Caco-2 (cell line): ENCODE data around the gene SYMPK. TPM values are rescaled to one million over a fixed set of nuclear protein-coding genes. Genes with fewer than 3 reads are reported as not detected.

ENCODE experiments used
- BruUV-seq: library from RNA; stranded (reverse); fragments of 400-500 nt; replicated peaks from 2 replicates; lab custom pipeline; 2021; lab: Mats Ljungman, UMichigan
- CTCF ChIA-PET: fragments of 300-600 bp; sonication (Branson Sonifier 250); formaldehyde crosslinking; loops from one replicate; lab custom pipeline; 2022; ENCODE audit warnings: antibody characterized with exemption; lab: Charles Lee
- POLR2A ChIA-PET: fragments of 300-600 bp; sonication (Branson Sonifier 250); formaldehyde crosslinking; loops from one replicate; lab custom pipeline; 2022; ENCODE audit warnings: antibody characterized with exemption; lab: Charles Lee
- DNase-seq, 2 experiments: peaks; one replicate each; pipeline versions ENCODE4 v3.0.0 to v3.0.0-alpha.2; 2020 to 2022
- H3K27me3 ChIP-seq: replicated peaks from 2 replicates; pipeline ENCODE4 v1.6.0; 2011; ENCODE audit warnings: low read length; ENCODE audit not compliant: control insufficient read depth, insufficient read depth
- H3K36me3 ChIP-seq: 2 replicates; pipeline ENCODE4 v1.5.1; 2011; ENCODE audit warnings: low read length; ENCODE audit not compliant: control insufficient read depth, insufficient read depth
- H3K4me1 ChIP-seq: fragments of 250-450 bp; sonication (Bioruptor Pico); 2 replicates; pipeline ENCODE4 v1.5.1; 2020; ENCODE audit warnings: mild to moderate bottlenecking
- H3K4me3 ChIP-seq: 2 replicates; pipeline ENCODE4 v1.5.1; 2011; ENCODE audit warnings: low read depth, mild to moderate bottlenecking, control low read depth, low read length
- H3K9me3 ChIP-seq: fragments of 250-450 bp; sonication (Bioruptor Pico); 2 replicates; pipeline ENCODE4 v1.5.1; 2020; ENCODE audit warnings: mild to moderate bottlenecking, moderate library complexity
- H3K27ac Mint-ChIP-seq: one replicate; pipeline ENCODE4 v1.8.0; 2022; ENCODE audit warnings: mixed read lengths; ENCODE audit not compliant: unreplicated experiment
- H3K27me3 Mint-ChIP-seq: one replicate; pipeline ENCODE4 v1.8.0; 2022; ENCODE audit warnings: mixed read lengths; ENCODE audit not compliant: insufficient read depth, unreplicated experiment
- H3K36me3 Mint-ChIP-seq: one replicate; pipeline ENCODE4 v1.8.0; 2022; ENCODE audit warnings: mild to moderate bottlenecking, mixed read lengths; ENCODE audit not compliant: insufficient read depth, unreplicated experiment
- H3K4me1 Mint-ChIP-seq: one replicate; pipeline ENCODE4 v1.8.0; 2022; ENCODE audit warnings: low read depth, mixed read lengths; ENCODE audit not compliant: unreplicated experiment
- H3K4me3 Mint-ChIP-seq: one replicate; pipeline ENCODE4 v1.8.0; 2022; ENCODE audit warnings: mild to moderate bottlenecking, moderate library complexity, mixed read lengths; ENCODE audit not compliant: unreplicated experiment
- H3K9me3 Mint-ChIP-seq: one replicate; pipeline ENCODE4 v1.8.0; 2022; ENCODE audit warnings: mixed read lengths; ENCODE audit not compliant: unreplicated experiment
- CTCF ChIP-seq, 2 experiments: fragments of 200-600 bp in 1 of 2; IDR thresholded peaks; 1 replicate in 1 of 2; 2 replicates in 1 of 2; pipeline versions ENCODE4 v1.5.1 to v1.8.0; 2011 to 2022; ENCODE audit warnings: antibody characterized with exemption in 1 of 2, control low read depth in 1 of 2, inconsistent platforms in 1 of 2, low read depth in 1 of 2, low read length in 1 of 2, mild to moderate bottlenecking in 1 of 2, moderate library complexity in 1 of 2; ENCODE audit not compliant: insufficient read depth in 1 of 2, severe bottlenecking in 1 of 2, unreplicated experiment in 1 of 2
- intact Hi-C: fragments of 100-400 bp; cut with micrococcal nuclease; formaldehyde crosslinking; loops from one replicate; pipeline ENCODE4 v1.10.0; 2022; ENCODE audit not compliant: unreplicated experiment
- total RNA-seq: library from RNA; stranded (reverse); gene quantifications from 2 replicates; pipeline ENCODE4 v1.2.3, GENCODE V29; 2022

Gene SYMPK
- total RNA-seq, 1 experiment from 2014 or later, result 81.8 TPM

GRCh38 chr19:45770192-45771101 is 92.5 kb downstream of the SYMPK start:
- H3K4me3 Mint-ChIP-seq, result peak overlapping the region; percentile 97
- no peaks in the 10 kb centered on the region for H3K27me3 ChIP-seq
- TF ChIP-seq CTCF (IDR thresholded peaks at IDR 0.05; ENCODE audit: insufficient read depth in 1 of 2, low read depth in 1 of 2, low read length in 1 of 2, severe bottlenecking in 1 of 2, unreplicated experiment in 1 of 2), result peak; percentile 95 to 98

GRCh38 chr19:45769821-45770191 is 93.1 kb downstream of the SYMPK start:
- TSS peak; percentile 37 for BruUV-seq
- Histone ChIP-seq H3K36me3 (no peaks in the 10 kb centered on the region), H3K4me1 (peaks cover 6% of the 10 kb centered on the region), H3K4me3 (peak overlapping the region; percentile 76), H3K9me3 (no peaks in the 10 kb centered on the region), H3K27me3 (no peaks in the 10 kb centered on the region)
- no peak for TF ChIP-seq CTCF (IDR thresholded peaks at IDR 0.05; ENCODE audit: insufficient read depth in 1 of 2, low read depth in 1 of 2, low read length in 1 of 2, severe bottlenecking in 1 of 2, unreplicated experiment in 1 of 2)
- POLR2A ChIA-PET, result interaction anchor here (0.5 to 3.7 kb wide), 17 partner anchors 9 to 302 kb away, joined by 3 to 64 read pairs (median 6); partner anchors contain the start of genes DMPK, DMWD, FBXO46 and FOSB
- DNase-seq, result no peak
- CTCF ChIA-PET, result interaction anchor here (0.6 to 3.6 kb wide), 30 partner anchors 10 to 832 kb away, joined by 3 to 82 read pairs (median 6); partner anchors contain the start of genes CALM3, DMPK, DMWD and FBXO46
- peak overlapping the region; percentile 97 for H3K4me3 Mint-ChIP-seq
- intact Hi-C loops, result loop anchor here (1.0 to 5.0 kb wide), 7 partner anchors 9 to 112 kb away; partner anchors contain the start of gene FBXO46
- no peaks in the 10 kb centered on the region for H3K27me3 Mint-ChIP-seq
- H3K9me3 Mint-ChIP-seq, result no peaks in the 10 kb centered on the region
- H3K4me1 Mint-ChIP-seq, result peaks cover 12% of the 10 kb centered on the region
- peak overlapping the region; percentile 96 for H3K27ac Mint-ChIP-seq
- peaks cover 65% of the 10 kb centered on the region for H3K36me3 Mint-ChIP-seq

More at GRCh38 chr19:45770192-45771101, 92.5 kb downstream of the SYMPK start:
- Histone ChIP-seq H3K36me3 (no peaks in the 10 kb centered on the region), H3K9me3 (no peaks in the 10 kb centered on the region), H3K4me3 (peak overlapping the region; percentile 76), H3K4me1 (peaks cover 6% of the 10 kb centered on the region)
- DNase-seq, result peak; percentile 99
- Mint-ChIP-seq H3K27ac (peak overlapping the region; percentile 96), H3K4me1 (peaks cover 7% of the 10 kb centered on the region), H3K27me3 (no peaks in the 10 kb centered on the region), H3K9me3 (no peaks in the 10 kb centered on the region), H3K36me3 (peaks cover 64% of the 10 kb centered on the region)
- ChIA-PET CTCF (interaction anchor here (0.5 to 3.6 kb wide), 29 partner anchors 9 to 309 kb away, joined by 3 to 82 read pairs (median 5); partner anchors contain the start of genes DMPK, DMWD, FBXO46 and FOXA3), POLR2A (interaction anchor here (0.5 to 3.7 kb wide), 22 partner anchors 9 to 1455 kb away, joined by 3 to 64 read pairs (median 5); partner anchors contain the start of genes DMPK, DMWD, QPCTL and SNRPD2)
- intact Hi-C loops, result loop anchor here (1.0 to 5.0 kb wide), 5 partner anchors 9 to 112 kb away; no protein-coding TSS in a partner anchor
- BruUV-seq, result no TSS peak
